Activated CD8-positive, alpha-beta memory T cell treated with anti-CD3 and anti-CD28 coated beads for 1 hour (primary cell): ENCODE results near the gene NOXO1.
A peak's percentile ranks its signal among the peaks of the same experiment; 100 is the strongest.

Experiments
- DNase-seq, 2 donors: peaks; one replicate each; pipeline ENCODE4 v3.0.0-alpha.2; 2020; ENCODE audit warnings: low read depth in 1 of 2; ENCODE audit errors: extremely low read depth in 1 of 2

Gene NOXO1

GRCh38 chr16:1998360-1998835, 17.1 kb upstream of the NOXO1 start:
- DNase-seq = no peak

DNA sequence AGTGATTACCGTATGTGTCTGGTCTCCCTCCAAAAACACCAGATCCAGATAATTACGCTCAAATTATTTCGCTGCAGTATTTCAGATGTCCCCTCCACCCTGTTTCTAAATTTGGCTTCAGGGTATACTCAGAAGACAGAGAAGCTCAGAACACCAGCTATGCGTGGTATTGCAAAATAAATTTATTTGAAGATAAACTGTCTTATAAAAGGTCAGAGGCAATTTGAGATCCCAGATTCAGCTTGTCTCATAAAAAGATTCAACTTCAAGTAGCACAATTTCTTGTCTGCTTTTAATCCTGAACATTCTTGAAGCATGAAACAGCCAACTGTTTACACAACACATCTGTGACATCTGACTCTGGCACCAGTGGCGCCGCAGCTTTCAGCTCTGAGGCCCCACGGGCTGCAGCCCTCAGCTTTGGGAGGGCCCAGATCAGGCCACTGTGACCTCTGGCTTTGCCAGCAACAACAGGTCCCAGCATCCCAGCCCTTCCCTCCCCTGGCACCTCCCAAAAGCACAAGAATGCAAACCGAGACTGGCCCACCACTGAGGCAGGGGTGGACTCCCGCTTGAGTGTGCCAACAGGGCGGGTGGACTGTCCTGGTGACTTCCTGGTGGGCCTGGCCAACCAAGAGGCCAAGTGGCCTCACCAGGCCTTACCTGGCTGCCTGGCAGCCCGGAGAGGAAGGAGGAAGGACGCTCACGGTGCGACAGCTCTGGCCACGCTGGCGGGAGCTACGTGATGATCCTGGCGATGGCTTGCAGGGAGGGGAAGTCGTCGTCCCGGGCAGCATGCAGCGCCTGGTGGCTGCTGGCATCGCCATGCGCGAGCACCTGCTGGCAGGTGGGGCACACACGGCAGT, 16.5 kb upstream of the NOXO1 start:
- DNase-seq = no peak

GRCh38 chr16:1993731-1994131, 12.5 kb upstream of the NOXO1 start:
- DNase-seq = no peak

DNA sequence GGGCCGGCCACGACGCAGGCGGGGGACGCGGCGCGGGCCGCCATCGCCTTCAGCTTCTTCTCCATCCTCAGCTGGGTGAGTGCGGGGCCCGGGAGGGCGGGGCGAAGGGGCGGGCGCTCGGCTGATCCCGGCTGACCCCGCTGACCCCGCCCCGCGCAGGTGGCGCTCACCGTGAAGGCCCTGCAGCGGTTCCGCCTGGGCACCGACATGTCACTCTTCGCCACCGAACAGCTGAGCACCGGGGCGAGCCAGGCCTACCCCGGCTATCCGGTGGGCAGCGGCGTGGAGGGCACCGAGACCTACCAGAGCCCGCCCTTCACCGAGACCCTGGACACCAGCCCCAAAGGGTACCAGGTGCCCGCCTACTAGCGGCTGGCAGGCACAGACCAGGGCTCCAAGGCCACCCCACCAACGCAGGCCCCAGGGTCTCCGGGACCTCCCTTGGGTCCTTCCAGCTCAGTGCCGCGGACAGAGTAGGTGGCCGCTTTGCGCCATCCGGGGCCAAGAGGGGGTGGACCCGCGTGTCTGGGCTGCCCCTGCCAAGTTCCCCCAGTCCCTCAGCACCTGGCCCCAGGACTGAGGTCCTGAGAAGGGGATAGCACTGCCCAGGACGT, 11.5 kb upstream of the NOXO1 start:
- no peak for DNase-seq

DNA sequence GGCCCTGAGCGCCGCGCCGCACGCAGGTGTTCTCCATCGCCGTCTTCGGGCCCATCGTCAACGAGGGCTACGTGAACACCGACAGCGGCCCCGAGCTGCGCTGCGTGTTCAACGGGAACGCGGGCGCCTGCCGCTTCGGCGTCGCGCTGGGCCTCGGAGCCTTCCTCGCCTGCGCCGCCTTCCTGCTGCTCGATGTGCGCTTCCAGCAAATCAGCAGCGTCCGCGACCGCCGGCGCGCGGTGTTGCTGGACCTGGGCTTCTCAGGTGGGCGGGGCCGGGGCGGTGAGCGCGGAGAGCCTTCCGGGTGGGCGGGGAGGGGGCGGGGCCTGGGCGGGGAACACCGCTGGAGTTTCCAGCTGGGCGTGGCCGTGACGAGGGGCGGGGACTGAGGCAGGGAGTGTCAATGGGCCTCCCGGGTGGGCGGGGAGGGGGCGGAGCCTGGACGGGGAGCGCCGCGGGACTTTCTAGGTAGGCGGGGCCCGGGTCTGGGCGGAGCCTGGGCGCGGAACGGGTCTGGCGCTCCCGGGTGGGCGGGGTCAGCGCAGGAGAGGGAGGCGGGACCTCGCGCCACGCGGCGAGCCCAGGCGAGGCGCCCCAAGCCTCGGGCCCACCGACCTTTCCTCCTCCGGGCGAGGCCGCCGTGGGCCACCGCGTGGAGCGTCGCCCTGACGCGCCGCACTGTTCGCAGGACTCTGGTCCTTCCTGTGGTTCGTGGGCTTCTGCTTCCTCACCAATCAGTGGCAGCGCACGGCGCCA, 10.9 kb upstream of the NOXO1 start:
- DNase-seq = peak; percentile 98

DNA sequence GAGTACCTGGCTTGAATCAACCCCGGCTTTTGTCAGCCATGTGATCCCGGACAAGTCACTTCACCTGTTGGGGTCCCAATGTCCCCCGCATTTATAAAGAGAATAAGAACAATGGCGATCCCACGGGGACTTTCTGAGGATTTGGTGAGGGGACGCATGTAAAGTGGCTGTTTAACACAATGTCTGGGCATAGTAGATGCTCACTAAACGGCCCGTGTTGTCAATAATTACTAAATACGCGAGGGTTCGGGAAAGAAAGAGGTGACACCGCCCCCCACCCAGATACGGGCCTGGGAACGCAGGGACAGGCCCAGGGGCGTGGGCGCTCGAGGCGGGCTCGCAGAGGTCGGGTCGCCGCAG, 10.3 kb upstream of the NOXO1 start:
- no peak for DNase-seq

DNA sequence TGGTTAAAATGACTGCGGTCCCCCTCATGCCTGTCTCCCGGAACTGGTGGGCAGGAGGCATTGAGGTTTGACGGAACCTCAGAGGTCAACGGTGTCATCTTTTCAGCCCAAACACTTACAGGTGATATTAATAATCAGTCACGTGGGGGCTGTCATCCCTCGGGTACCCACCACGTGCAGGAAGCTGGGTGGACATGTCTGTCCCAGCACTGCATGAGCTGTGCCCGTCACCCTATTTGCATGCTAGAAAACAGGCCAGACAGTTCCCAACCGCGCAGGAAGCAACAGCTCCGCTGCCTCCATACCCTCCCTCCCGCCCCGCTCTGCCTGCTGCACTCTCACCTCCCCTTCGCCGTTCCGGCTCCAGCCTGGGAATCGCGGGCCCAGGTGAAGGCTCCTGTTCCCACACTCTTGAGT, 9.9 kb upstream of the NOXO1 start:
- DNase-seq = no peak

DNA sequence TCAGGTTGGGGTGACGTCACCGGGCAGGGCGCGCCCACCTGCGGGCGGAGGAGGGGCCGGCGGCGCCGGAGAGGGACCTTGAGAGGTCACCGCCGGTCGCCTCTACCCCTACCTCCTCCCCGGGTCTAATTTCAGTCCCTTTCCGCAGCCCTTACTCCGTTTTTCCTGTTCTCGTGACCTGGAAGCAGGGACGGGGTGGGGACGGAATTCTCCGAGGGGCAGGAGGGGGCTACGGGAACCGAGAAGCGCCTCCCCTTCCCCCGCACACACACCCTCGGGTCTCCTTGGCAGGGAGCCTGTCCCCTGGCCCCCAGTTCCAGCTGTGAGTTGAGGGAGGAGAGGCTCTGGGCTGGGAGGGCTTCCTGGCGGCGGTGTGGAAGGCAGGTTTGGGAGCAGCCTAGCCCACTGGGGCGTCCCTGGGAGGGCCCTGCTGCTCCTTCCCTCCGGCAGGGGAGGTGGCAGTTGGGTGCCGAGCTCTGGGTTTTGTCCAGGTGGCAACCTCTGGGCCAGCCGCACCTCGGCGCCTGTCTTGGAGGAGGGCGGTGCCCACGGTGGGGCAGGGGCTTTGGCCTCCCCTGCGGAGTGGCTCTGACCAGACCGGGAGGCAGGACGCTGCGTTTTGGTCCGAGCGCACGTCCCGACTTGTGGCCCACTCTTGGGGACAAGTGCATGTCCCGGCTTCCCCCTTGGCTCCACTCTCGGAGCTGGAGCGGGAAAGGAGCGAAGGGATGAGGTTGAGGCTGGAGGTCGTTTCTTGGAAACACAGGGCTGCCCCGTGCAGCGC, 9.3 kb upstream of the NOXO1 start:
- no peak for DNase-seq

DNA sequence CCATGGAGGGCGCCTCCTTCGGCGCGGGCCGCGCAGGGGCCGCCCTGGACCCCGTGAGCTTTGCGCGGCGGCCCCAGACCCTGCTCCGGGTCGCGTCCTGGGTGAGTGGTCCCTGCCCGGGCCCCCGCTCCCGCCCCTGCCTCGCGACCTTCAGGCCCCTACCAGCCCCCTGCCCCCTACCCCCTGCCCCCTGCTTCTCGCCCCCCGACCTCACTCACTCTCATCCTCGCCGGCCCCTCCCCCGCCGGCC, 8.8 kb upstream of the NOXO1 start:
- no peak for DNase-seq

GRCh38 chr16:1989209-1990100, 8.2 kb upstream of the NOXO1 start, which contains the start of gene SYNGR3:
SYNGR3 (plus strand) TSS chr16:1989970; CDS start chr16:1990103, 133 bp downstream.
- no peak for DNase-seq

- no peak for DNase-seq
Measured at GRCh38 chr16:1987198-1987597, 5.9 kb upstream of the NOXO1 start.

DNA sequence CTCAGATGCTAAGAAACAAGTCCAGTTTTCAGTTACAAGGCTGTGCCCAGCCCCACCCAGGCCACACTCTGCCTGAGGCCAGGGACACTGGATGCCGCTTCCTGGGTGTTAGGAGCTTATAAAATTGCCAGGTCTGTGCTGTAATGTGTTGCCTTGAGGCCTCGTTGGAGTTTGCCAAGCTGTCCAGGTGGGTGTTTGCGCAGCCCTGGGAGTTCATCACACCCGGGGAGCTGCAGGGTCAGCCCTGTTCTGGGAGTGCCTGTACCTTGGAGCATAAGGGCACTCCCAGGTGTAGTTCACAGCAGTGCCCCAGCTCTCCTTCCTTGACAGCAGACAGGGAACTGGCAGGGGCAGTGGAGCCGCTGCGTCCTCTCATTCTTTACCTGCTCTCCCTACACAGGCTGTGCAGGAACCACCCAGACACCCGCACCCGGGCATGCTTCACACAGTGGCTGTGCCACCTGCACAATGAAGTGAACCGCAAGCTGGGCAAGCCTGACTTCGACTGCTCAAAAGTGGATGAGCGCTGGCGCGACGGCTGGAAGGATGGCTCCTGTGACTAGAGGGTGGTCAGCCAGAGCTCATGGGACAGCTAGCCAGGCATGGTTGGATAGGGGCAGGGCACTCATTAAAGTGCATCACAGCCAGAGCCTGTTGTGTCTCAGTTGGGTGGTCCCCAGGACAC, 4.3 kb upstream of the NOXO1 start:
- DNase-seq = no peak

GRCh38 chr16:1984347-1985225, 3.3 kb upstream of the NOXO1 start:
- DNase-seq = no peak

GRCh38 chr16:1983544-1984346, 2.5 kb upstream of the NOXO1 start, which contains the start of gene GFER:
GFER (plus strand) TSS chr16:1984193; CDS start chr16:1984219, 26 bp downstream.
- DNase-seq = peak in 1 of 2 donors; percentile 51

GRCh38 chr16:1982991-1983543, 1.8 kb upstream of the NOXO1 start:
- DNase-seq = no peak

DNA sequence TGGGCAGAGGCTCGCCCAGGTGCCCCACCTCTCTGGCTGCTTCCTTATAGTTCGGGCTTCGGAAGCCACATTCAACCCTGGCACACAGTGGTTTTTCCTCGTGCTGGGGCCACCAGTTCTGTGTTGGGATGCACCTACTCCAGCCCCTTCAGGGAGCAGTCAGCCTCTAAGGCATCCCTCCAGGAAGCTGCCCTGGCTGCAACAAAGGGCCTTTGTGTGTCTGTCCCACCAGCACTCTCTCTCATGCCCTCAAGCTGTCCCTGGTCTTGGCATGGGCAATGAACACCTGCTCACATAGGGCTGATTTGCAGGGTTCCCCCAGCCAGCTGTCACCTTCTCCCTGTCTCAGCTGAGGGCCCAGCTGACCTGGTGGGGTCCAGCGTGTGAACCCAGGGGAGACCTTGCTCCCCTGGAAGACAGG, 754 bp upstream of the NOXO1 start:
- no peak for DNase-seq

DNA sequence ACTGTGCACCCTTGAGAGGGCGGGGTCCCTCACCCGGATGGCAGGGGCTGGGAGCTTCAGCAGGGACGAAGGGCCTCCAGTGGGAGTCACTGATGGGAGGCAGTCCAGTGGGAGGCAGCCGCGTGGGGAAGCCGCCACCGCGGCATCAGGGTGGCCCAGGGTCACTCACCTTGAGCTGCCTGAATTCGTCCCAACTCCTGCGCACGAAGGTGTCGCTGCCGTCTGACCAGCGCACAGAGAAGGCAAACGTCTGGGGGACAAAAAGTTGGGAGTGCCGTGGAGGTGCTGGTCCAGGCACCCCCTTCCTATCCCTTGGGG, 540 bp downstream of the NOXO1 start:
- DNase-seq = no peak
